Mesendoderm (in vitro differentiated cells): ENCODE measurements around the gene LIMA1.

Experiments used
- DNase-seq: peaks from one replicate; pipeline ENCODE4 v3.0.0; 2013
- H2AK5ac ChIP-seq: 2 replicates; pipeline ENCODE4 v1.6.1; 2013; ENCODE audit warnings: low read length, inconsistent platforms
- H2BK120ac ChIP-seq: 2 replicates; pipeline ENCODE4 v1.6.1; 2013; ENCODE audit warnings: low read depth, mild to moderate bottlenecking, low read length, moderate library complexity, mixed read lengths
- H2BK15ac ChIP-seq: replicated peaks from 2 replicates; pipeline ENCODE4 v1.6.1; 2013; ENCODE audit warnings: low read depth, mild to moderate bottlenecking, moderate library complexity
- H2BK5ac ChIP-seq: 2 replicates; pipeline ENCODE4 v1.6.1; 2013; ENCODE audit warnings: low read length, inconsistent platforms
- H3K18ac ChIP-seq: 2 replicates; pipeline ENCODE4 v1.6.1; 2013; ENCODE audit warnings: mild to moderate bottlenecking, low read length, mixed read lengths
- H3K23ac ChIP-seq: one replicate; pipeline ENCODE4 v1.6.1; 2013; ENCODE audit warnings: low read length
- H3K27ac ChIP-seq: 2 replicates; pipeline ENCODE4 v1.5.1; 2013; ENCODE audit warnings: low read depth, mild to moderate bottlenecking, inconsistent platforms, low read length, moderate library complexity
- H3K27me3 ChIP-seq: 2 replicates; pipeline ENCODE4 v1.6.1; 2013; ENCODE audit warnings: low read length, control low read depth, mild to moderate bottlenecking, inconsistent platforms; ENCODE audit not compliant: insufficient read depth, poor library complexity
- H3K36me3 ChIP-seq: 2 replicates; pipeline ENCODE4 v1.6.1; 2013; ENCODE audit warnings: low read length, inconsistent platforms; ENCODE audit not compliant: control insufficient read depth, insufficient read depth
- H3K4ac ChIP-seq: one replicate; pipeline ENCODE4 v1.6.1; 2013; ENCODE audit warnings: low read depth, mild to moderate bottlenecking, low read length, moderate library complexity
- H3K4me1 ChIP-seq: 2 replicates; pipeline ENCODE4 v1.6.1; 2013; ENCODE audit warnings: low read depth, low read length, inconsistent platforms; ENCODE audit not compliant: control insufficient read depth
- H3K4me2 ChIP-seq: 2 replicates; pipeline ENCODE4 v1.6.1; 2013; ENCODE audit warnings: low read length
- H3K4me3 ChIP-seq: 2 replicates; pipeline ENCODE4 v1.5.1; 2013; ENCODE audit warnings: mild to moderate bottlenecking, low read length
- H3K56ac ChIP-seq: one replicate; pipeline ENCODE4 v1.6.1; 2013; ENCODE audit warnings: low read length
- H3K79me1 ChIP-seq: 2 replicates; pipeline ENCODE4 v1.6.1; 2013; ENCODE audit warnings: low read length, inconsistent platforms
- H3K79me2 ChIP-seq: 2 replicates; pipeline ENCODE4 v1.6.1; 2013; ENCODE audit warnings: mild to moderate bottlenecking, low read length; ENCODE audit not compliant: control insufficient read depth, insufficient read depth
- H3K9ac ChIP-seq: 2 replicates; pipeline ENCODE4 v1.6.1; 2013; ENCODE audit warnings: low read length, inconsistent platforms
- H4K5ac ChIP-seq: one replicate; pipeline ENCODE4 v1.6.1; 2013; ENCODE audit warnings: low read length
- H4K8ac ChIP-seq: one replicate; pipeline ENCODE4 v1.6.1; 2013; ENCODE audit warnings: low read depth, mild to moderate bottlenecking, control low read depth, low read length, moderate library complexity
- WGBS: extraction: QIAGEN DNeasy Blood & Tissue Kit; methylation state at CpG from one replicate; pipeline ENCODE4 v1.1.7; 2013; ENCODE audit warnings: low lambda C conversion rate, missing lambda C conversion rate; ENCODE audit not compliant: insufficient coverage; ENCODE audit errors: extremely low coverage; 5-methylcytosine and 5-hydroxymethylcytosine counted together

LIMA1 gene

GRCh38 chr12:50182461-50182860 is 100.9 kb downstream of the LIMA1 start:
- H3K23ac ChIP-seq = no peak overlapping the region
- no peak overlapping the region for H2BK120ac ChIP-seq
- DNase-seq = no peak
- H3K4me2 ChIP-seq = no peak overlapping the region
- H3K27me3 ChIP-seq = no peaks in the 10 kb centered on the region
- H3K4ac ChIP-seq = no peak overlapping the region
- no peak overlapping the region for H2BK15ac ChIP-seq
- no peak overlapping the region for H2BK5ac ChIP-seq
- no peak overlapping the region for H2AK5ac ChIP-seq
- H3K4me1 ChIP-seq = no peaks in the 10 kb centered on the region
- H3K56ac ChIP-seq = no peak overlapping the region
- H3K27ac ChIP-seq = no peak overlapping the region
- peaks cover 3% of the 10 kb centered on the region for H3K36me3 ChIP-seq
- H3K18ac ChIP-seq = no peak overlapping the region
- H3K79me1 ChIP-seq = no peaks in the 10 kb centered on the region
- H4K5ac ChIP-seq = no peak overlapping the region
- H3K79me2 ChIP-seq = no peaks in the 10 kb centered on the region
- no peak overlapping the region for H3K4me3 ChIP-seq
- no peak overlapping the region for H4K8ac ChIP-seq
- no peak overlapping the region for H3K9ac ChIP-seq

GRCh38 chr12:50181691-50182090 is 101.6 kb downstream of the LIMA1 start:
- no peak for DNase-seq
- no CpG with 5 or more reads among the region's 4 CpGs for WGBS
- H3K9ac ChIP-seq = no peak overlapping the region
- no peak overlapping the region for H3K56ac ChIP-seq
- no peak overlapping the region for H3K4ac ChIP-seq
- H3K4me2 ChIP-seq = no peak overlapping the region
- no peaks in the 10 kb centered on the region for H3K4me1 ChIP-seq
- no peak overlapping the region for H3K23ac ChIP-seq
- no peak overlapping the region for H3K18ac ChIP-seq
- peaks cover 7% of the 10 kb centered on the region for H3K36me3 ChIP-seq
- H3K27me3 ChIP-seq = no peaks in the 10 kb centered on the region
- H2BK120ac ChIP-seq = no peak overlapping the region
- no peak overlapping the region for H3K4me3 ChIP-seq
- no peak overlapping the region for H4K5ac ChIP-seq
- no peak overlapping the region for H3K27ac ChIP-seq
- H3K79me2 ChIP-seq = no peaks in the 10 kb centered on the region
- H3K79me1 ChIP-seq = no peaks in the 10 kb centered on the region
- H2AK5ac ChIP-seq = no peak overlapping the region
- no peak overlapping the region for H4K8ac ChIP-seq
- no peak overlapping the region for H2BK15ac ChIP-seq
- no peak overlapping the region for H2BK5ac ChIP-seq

GRCh38 chr12:50175716-50176026 is 107.6 kb downstream of the LIMA1 start:
- no CpG with 5 or more reads among the region's 1 CpG for WGBS
- DNase-seq = no peak
- H3K4me2 ChIP-seq = no peak overlapping the region

GRCh38 chr12:50174971-50175715 is 108.2 kb downstream of the LIMA1 start:
- H3K18ac ChIP-seq = no peak overlapping the region
- H2AK5ac ChIP-seq = no peak overlapping the region
- no peak overlapping the region for H3K27ac ChIP-seq
- no peaks in the 10 kb centered on the region for H3K4me1 ChIP-seq
- H3K4me2 ChIP-seq = no peak overlapping the region
- no peaks in the 10 kb centered on the region for H3K79me2 ChIP-seq
- H3K27me3 ChIP-seq = no peaks in the 10 kb centered on the region
- no CpG with 5 or more reads among the region's 16 CpGs for WGBS
- H2BK5ac ChIP-seq = no peak overlapping the region
- no peak overlapping the region for H4K5ac ChIP-seq
- no peak overlapping the region for H3K9ac ChIP-seq
- H4K8ac ChIP-seq = no peak overlapping the region
- H3K79me1 ChIP-seq = no peaks in the 10 kb centered on the region
- no peak overlapping the region for H3K4me3 ChIP-seq
- DNase-seq = peak; percentile 70
- H2BK120ac ChIP-seq = no peak overlapping the region
- no peak overlapping the region for H3K23ac ChIP-seq
- peaks cover 5% of the 10 kb centered on the region for H3K36me3 ChIP-seq
- H3K4ac ChIP-seq = no peak overlapping the region
- no peak overlapping the region for H3K56ac ChIP-seq
- H2BK15ac ChIP-seq = no peak overlapping the region

More at GRCh38 chr12:50175716-50176026, 107.6 kb downstream of the LIMA1 start:
- Histone ChIP-seq H3K9ac (no peak overlapping the region), H3K4ac (no peak overlapping the region), H3K56ac (no peak overlapping the region), H3K27me3 (no peaks in the 10 kb centered on the region), H2AK5ac (no peak overlapping the region), H3K79me2 (no peaks in the 10 kb centered on the region), H3K4me3 (no peak overlapping the region), H3K79me1 (no peaks in the 10 kb centered on the region), H3K18ac (no peak overlapping the region), H2BK15ac (no peak overlapping the region), H3K36me3 (peaks cover 5% of the 10 kb centered on the region), H2BK120ac (no peak overlapping the region), H4K5ac (no peak overlapping the region), H4K8ac (no peak overlapping the region), H3K4me1 (no peaks in the 10 kb centered on the region), H3K23ac (no peak overlapping the region), H2BK5ac (no peak overlapping the region), H3K27ac (no peak overlapping the region)

- peak within 1 kb of the TSS; percentile 84 for H2BK5ac ChIP-seq
- peak within 1 kb of the TSS; percentile 95 for H3K56ac ChIP-seq
- WGBS = no CpG with 5 or more reads among the region's 70 CpGs
- no peak within 1 kb of the TSS for H2BK15ac ChIP-seq
- H3K4me2 ChIP-seq = peak within 1 kb of the TSS; percentile 86
- no peak within 1 kb of the TSS for H2BK120ac ChIP-seq
- H3K23ac ChIP-seq = peak within 1 kb of the TSS; percentile 45
- peak within 1 kb of the TSS; percentile 64 for H2AK5ac ChIP-seq
- no peak within 1 kb of the TSS for H4K5ac ChIP-seq
- peak within 1 kb of the TSS; percentile 35 for H3K18ac ChIP-seq
- H3K4ac ChIP-seq = peak within 1 kb of the TSS; percentile 58
- peak; percentile 100 for DNase-seq
- no peaks in the 10 kb centered on the region for H3K27me3 ChIP-seq
- no peaks in the 10 kb centered on the region for H3K4me1 ChIP-seq
- H3K4me3 ChIP-seq = peak within 1 kb of the TSS; percentile 97
- peaks cover 3% of the 10 kb centered on the region for H3K79me1 ChIP-seq
- peaks cover 28% of the 10 kb centered on the region for H3K79me2 ChIP-seq
- no peak within 1 kb of the TSS for H4K8ac ChIP-seq
- no peaks in the 10 kb centered on the region for H3K36me3 ChIP-seq
- H3K9ac ChIP-seq = peak within 1 kb of the TSS; percentile 99
- H3K27ac ChIP-seq = peak within 1 kb of the TSS; percentile 76
Measured at GRCh38 chr12:50167049-50167828, 116.1 kb downstream of the LIMA1 start, which contains the start of gene CERS5. CERS5 (minus strand) TSS chr12:50167369; CDS start chr12:50167297, 72 bp downstream.
